Measurements from ENCODE around the gene ARHGEF4. TPM values are rescaled to one million over a fixed set of nuclear protein-coding genes. Genes with fewer than 3 reads are reported as not detected.

The ARHGEF4 gene
- total and polyA plus RNA-seq, 2 donors (not counting 3 experiments of a cell fraction or from before 2014, with no cell fraction given), result not detected

GRCh38 chr2:130828461-130828860 lies 8.3 kb upstream of the ARHGEF4 start:
- ChIA-PET POLR2A (no interaction called here), CTCF (no interaction called here)
- FAIRE-seq (no peak), DNase-seq (ENCODE audit: low read depth, low spot score) (no peak)
- Histone ChIP-seq H3K27ac (ENCODE audit: insufficient read depth, low read depth, low read length) (no peak overlapping the region), H3K27me3 (ENCODE audit: control insufficient read depth in 2 of 2, insufficient read depth in 2 of 2, low read length in 2 of 2) (no peaks in the 10 kb centered on the region), H4K20me1 (replicated peaks; ENCODE audit: control insufficient read depth, extremely low read depth, insufficient read depth, low read length) (no peaks in the 10 kb centered on the region), H2AFZ (ENCODE audit: low read depth, low read length) (no peak overlapping the region), H3K9me3 (replicated peaks; ENCODE audit: control insufficient read depth, insufficient read depth, low read length) (no peaks in the 10 kb centered on the region), H3K79me2 (ENCODE audit: control insufficient read depth, insufficient read depth, low read length) (no peaks in the 10 kb centered on the region), H3K4me2 (ENCODE audit: insufficient read depth, low read length) (no peak overlapping the region), H3K36me3 (ENCODE audit: control insufficient read depth in 2 of 2, extremely low read depth in 1 of 2, insufficient read depth in 2 of 2, low read length in 2 of 2) (no peaks in the 10 kb centered on the region), H3K4me3 (replicated peaks in 1 of 3; ENCODE audit: insufficient read depth in 1 of 3, low read depth in 1 of 3, low read length in 3 of 3) (no peak overlapping the region), H3K9ac (replicated peaks; ENCODE audit: extremely low read depth, insufficient read depth, low read length) (no peak overlapping the region), H3K9me1 (replicated peaks; ENCODE audit: control insufficient read depth, extremely low read depth, insufficient read depth, low read length) (no peaks in the 10 kb centered on the region), H3K4me1 (ENCODE audit: control insufficient read depth, extremely low read depth, insufficient read depth, low read length) (no peaks in the 10 kb centered on the region)
- TF ChIP-seq POLR2AphosphoS5 (IDR thresholded peaks at IDR 0.05; ENCODE audit: insufficient read depth, low read depth, low read length) (no peak), JUN (IDR thresholded peaks at IDR 0.05; ENCODE audit: borderline replicate concordance, insufficient read depth, insufficient read length, low read depth) (no peak), MAX (IDR thresholded peaks at IDR 0.05; ENCODE audit: insufficient read depth, insufficient read length) (no peak), FOS (IDR thresholded peaks at IDR 0.05; ENCODE audit: borderline replicate concordance, insufficient read depth, low read length) (no peak), POLR2A (IDR thresholded peaks at IDR 0.05; ENCODE audit: low read depth, low read length) (no peak), MYC (IDR thresholded peaks at IDR 0.05; ENCODE audit: low read depth, low read length) (no peak), GATA2 (IDR thresholded peaks at IDR 0.05; ENCODE audit: insufficient read depth, insufficient read length, low read depth, low read length) (no peak), CTCF (IDR thresholded peaks at IDR 0.05; ENCODE audit: extremely low read depth in 1 of 2, insufficient read depth in 1 of 2, low read depth in 1 of 2, low read length in 2 of 2) (no peak), EZH2 (IDR thresholded peaks at IDR 0.05; ENCODE audit: borderline replicate concordance, low read depth, low read length, severe bottlenecking) (no peak)
- dilution Hi-C loops (cut with MboI; ENCODE audit: extremely low pct_ligation_motif_present, low sequenced_read_pairs) (no loop called here), intact Hi-C loops (cut with micrococcal nuclease) (no loop called here)
- no TSS peak for BruUV-seq (replicated peaks)

Measured in endothelial cell of umbilical vein (primary cell).